H1 (cell line): ENCODE data around the gene AGAP1. TPM values are rescaled to one million over a fixed set of nuclear protein-coding genes. Genes with fewer than 3 reads are reported as not detected.

Experiments used
- CHD7 ChIP-seq: fragments of 300-600 bp; sonication (generic); IDR thresholded peaks from 2 replicates; pipeline ENCODE4 v1.7.1; 2012; ENCODE audit warnings: low read length, moderate library complexity, mild to moderate bottlenecking, inconsistent platforms; ENCODE audit not compliant: insufficient replicate concordance
- HDAC6 ChIP-seq: IDR thresholded peaks from one replicate; pipeline ENCODE4 v1.7.1; 2012; ENCODE audit warnings: low read depth, mild to moderate bottlenecking, inconsistent platforms, low read length, moderate library complexity
- JUND ChIP-seq: IDR thresholded peaks from 2 replicates; pipeline ENCODE4 v1.6.1; 2011; ENCODE audit warnings: mild to moderate bottlenecking, improper control_type of control experiment, low read length
- MAX ChIP-seq: IDR thresholded peaks from 2 replicates; pipeline ENCODE4 v1.6.1; 2012; ENCODE audit warnings: inconsistent platforms
- POLR2AphosphoS5 ChIP-seq: IDR thresholded peaks from 2 replicates; pipeline ENCODE4 v1.6.1; 2011; ENCODE audit warnings: low read depth, low read length
- RNF2 ChIP-seq: fragments of 200-900, 300-1000 bp; sonication (generic); IDR thresholded peaks from 2 replicates; pipeline ENCODE4 v1.7.1; 2016; ENCODE audit warnings: borderline replicate concordance, low read depth, mild to moderate bottlenecking, antibody characterized with exemption, low read length; ENCODE audit not compliant: poor library complexity, severe bottlenecking; ENCODE audit errors: missing control alignments
- SP4 ChIP-seq: IDR thresholded peaks from 2 replicates; pipeline ENCODE4 v1.6.1; 2012; ENCODE audit warnings: low read length, inconsistent platforms
- SUZ12 ChIP-seq: fragments of 200-600 bp; sonication (generic); IDR thresholded peaks from 2 replicates; pipeline ENCODE4 v1.6.1; 2012; ENCODE audit warnings: mild to moderate bottlenecking, inconsistent platforms, low read length, moderate library complexity, mixed read lengths
- polyA plus RNA-seq, 7 experiments: library from polyadenylated mRNA; depleted of rRNA in 3 of 7; stranded (reverse) in 5 of 7; unstranded in 2 of 7; fragments of >200 nt in 5 of 7; fragments of 200-250 nt in 2 of 7; gene quantifications; 1 replicate in 5 of 7; 2 replicates in 1 of 7; 4 replicates in 1 of 7; pipeline versions ENCODE4 v1.2.1 to v1.2.3, GENCODE V29; 2011 to 2013; ENCODE audit warnings: missing spikeins in 2 of 7, mixed read lengths in 2 of 7
- total RNA-seq: library from RNA; stranded (reverse); fragmentation: NEBNext Ultra II Directional; extraction: Animal tissue kit (Norgen Biotek cat#: 25700); gene quantifications from 2 replicates; pipeline ENCODE4 v1.2.1, GENCODE V29; 2021

Gene AGAP1
- total and polyA plus RNA-seq, 2 of the 8 experiments (the other 6 are each of a cell fraction or from before 2014, with no cell fraction given) = 18.1 to 39.4 TPM

- TF ChIP-seq CHD7 = no peak
- TF ChIP-seq SP4 = no peak
- TF ChIP-seq MAX = no peak
- no peak for TF ChIP-seq JUND
- no peak for TF ChIP-seq RNF2
- no peak for TF ChIP-seq SUZ12
- TF ChIP-seq POLR2AphosphoS5 = no peak
- TF ChIP-seq HDAC6 = no peak
These were observed 376.7 kb downstream of the AGAP1 start (continued) for GRCh38 chr2:235870515-235870914.
